GM13977 (cell line): ENCODE measurements around the gene BICDL1.

Experiments
- DNase-seq: peaks from one replicate; pipeline ENCODE4 v3.0.0; 2012; ENCODE audit warnings: low spot score
- CTCF ChIP-seq: IDR thresholded peaks from 2 replicates; pipeline ENCODE4 v1.5.1; 2012; ENCODE audit warnings: mild to moderate bottlenecking, control low read depth; ENCODE audit not compliant: insufficient read depth; ENCODE audit errors: extremely low read depth, missing control alignments
- in situ Hi-C: fragments of 300-500 bp; cut with MboI; formaldehyde crosslinking; loops from one replicate; pipeline ENCODE4 v1.12.0; 2022; ENCODE audit warnings: low sequenced_read_pairs, low pct_unique_long_range_greater_than_20kb, mixed read lengths, inconsistent platforms; ENCODE audit not compliant: unreplicated experiment

Gene BICDL1

GRCh38 chr12:120067084-120067869 is 78.2 kb downstream of the BICDL1 start:
- no peak for TF ChIP-seq CTCF

GRCh38 chr12:120067901-120068300 is 78.9 kb downstream of the BICDL1 start:
- no peak for TF ChIP-seq CTCF
- no peak for DNase-seq
- in situ Hi-C loops, result no loop called here

More at GRCh38 chr12:120067084-120067869, 78.2 kb downstream of the BICDL1 start:
- DNase-seq, result no peak
- in situ Hi-C loops, result no loop called here

GRCh38 chr12:120069278-120069677 is 80.2 kb downstream of the BICDL1 start:
- in situ Hi-C loops, result no loop called here
- no peak for DNase-seq
- no peak for TF ChIP-seq CTCF

- in situ Hi-C loops, result no loop called here
- no peak for TF ChIP-seq CTCF
- no peak for DNase-seq
Measured at GRCh38 chr12:120071493-120072020, 82.5 kb downstream of the BICDL1 start.

- no peak for DNase-seq
- TF ChIP-seq CTCF, result no peak
Measured at GRCh38 chr12:120072472-120073249, 83.6 kb downstream of the BICDL1 start.

GRCh38 chr12:120075034-120075616 is 86.1 kb downstream of the BICDL1 start:
- DNase-seq, result no peak
- in situ Hi-C loops, result loop anchor here (25.0 kb wide), 1 partner anchor 388 kb away; no protein-coding TSS in a partner anchor
- TF ChIP-seq CTCF, result no peak

More at GRCh38 chr12:120072472-120073249, 83.6 kb downstream of the BICDL1 start:
- in situ Hi-C loops, result no loop called here
